SK-N-SH (cell line): ENCODE data around the gene PGBD2. TPM values are rescaled to one million over a fixed set of nuclear protein-coding genes. Genes with fewer than 3 reads are reported as not detected.

Experiments
- CTCF ChIA-PET: fragments of 300-600, 350-600 bp; formaldehyde crosslinking; extraction: SDS; loops from one replicate; lab custom pipeline; 2021; lab: Yijun Ruan, JAX
- POLR2A ChIA-PET: fragments of 350-600 bp; sonication (Branson Sonifier 250); formaldehyde crosslinking; extraction: SDS; loops from one replicate; lab custom pipeline; 2020; ENCODE audit warnings: antibody characterized with exemption, inconsistent platforms; lab: Yijun Ruan, JAX
- DNase-seq: peaks from one replicate; pipeline ENCODE4 v3.0.0; 2012
- H2AFZ ChIP-seq: fragments of 200-600 bp; sonication (generic); 2 replicates; pipeline ENCODE4 v1.8.1; 2016; ENCODE audit warnings: antibody characterized with exemption, mild to moderate bottlenecking, low read depth
- H3F3A ChIP-seq: fragments of 200-600 bp; sonication (generic); replicated peaks from 2 replicates; pipeline ENCODE3; 2016; ENCODE audit warnings: antibody characterized with exemption, mild to moderate bottlenecking; ENCODE audit not compliant: insufficient read depth
- H3K27ac ChIP-seq, 2 experiments: fragments of 200-500 bp in 1 of 2; fragments of 200-600 bp in 1 of 2; sonication (Bioruptor generic) in 1 of 2; sonication (generic), shearing (Covaris generic) in 1 of 2; 2 replicates each; pipeline versions ENCODE4 v1.5.1 to v1.6.1; 2014 to 2016; ENCODE audit warnings: low read depth in 2 of 2, inconsistent platforms in 1 of 2, low read length in 1 of 2, mild to moderate bottlenecking in 1 of 2, mixed read lengths in 1 of 2
- H3K27me3 ChIP-seq: fragments of 200-600 bp; sonication (generic), shearing (Covaris generic); 2 replicates; pipeline ENCODE4 v1.6.1; 2016; ENCODE audit warnings: mixed run types; ENCODE audit not compliant: insufficient read depth
- H3K36me3 ChIP-seq, 2 experiments: fragments of 200-500 bp in 1 of 2; fragments of 200-600 bp in 1 of 2; sonication (Bioruptor generic) in 1 of 2; sonication (generic) in 1 of 2; replicated peaks in 1 of 2; 2 replicates each; pipeline versions ENCODE3 to v1.5.1; 2014 to 2016; ENCODE audit warnings: low read length in 1 of 2, mild to moderate bottlenecking in 1 of 2; ENCODE audit not compliant: insufficient read depth in 2 of 2, control insufficient read depth in 1 of 2
- H3K4me1 ChIP-seq, 2 experiments: fragments of 200-500 bp in 1 of 2; fragments of 200-600 bp in 1 of 2; sonication (Bioruptor generic) in 1 of 2; sonication (generic), shearing (Covaris generic) in 1 of 2; 2 replicates each; pipeline versions ENCODE4 v1.5.1 to v1.6.1; 2014 to 2016; ENCODE audit warnings: low read depth in 1 of 2, low read length in 1 of 2, mixed run types in 1 of 2; ENCODE audit not compliant: insufficient read depth in 2 of 2, control insufficient read depth in 1 of 2
- H3K4me2 ChIP-seq: fragments of 200-600 bp; sonication (generic), shearing (Covaris generic); 2 replicates; pipeline ENCODE4 v1.6.1; 2017; ENCODE audit warnings: mixed run types
- H3K4me3 ChIP-seq, 2 experiments: fragments of 200-500 bp in 1 of 2; fragments of 200-600 bp in 1 of 2; sonication (Bioruptor generic) in 1 of 2; sonication (generic), shearing (Covaris generic) in 1 of 2; 2 replicates each; pipeline versions ENCODE4 v1.5.1 to v1.8.1; 2014 to 2016; ENCODE audit warnings: low read depth in 2 of 2, inconsistent platforms in 1 of 2, low read length in 1 of 2, mild to moderate bottlenecking in 1 of 2, mixed read lengths in 1 of 2, moderate library complexity in 1 of 2
- H3K79me2 ChIP-seq: fragments of 200-600 bp; sonication (generic); 2 replicates; pipeline ENCODE4 v1.8.1; 2017; ENCODE audit warnings: mild to moderate bottlenecking; ENCODE audit not compliant: insufficient read depth
- H3K9ac ChIP-seq: fragments of 200-600 bp; sonication (generic); 2 replicates; pipeline ENCODE4 v1.6.1; 2017; ENCODE audit warnings: mixed run types
- H3K9me2 ChIP-seq: fragments of 200-600 bp; sonication (generic); 2 replicates; pipeline ENCODE4 v1.6.1; 2017; ENCODE audit warnings: mixed run types
- H3K9me3 ChIP-seq: fragments of 200-600 bp; sonication (generic); 2 replicates; pipeline ENCODE4 v1.6.1; 2017; ENCODE audit warnings: mixed run types, mild to moderate bottlenecking, moderate library complexity
- H4K20me1 ChIP-seq: fragments of 200-600 bp; sonication (generic); 2 replicates; pipeline ENCODE4 v1.6.1; 2017; ENCODE audit warnings: mild to moderate bottlenecking, mixed run types; ENCODE audit not compliant: insufficient read depth
- ELF1 ChIP-seq: IDR thresholded peaks from 2 replicates; pipeline ENCODE4 v1.4.0; 2012
- EZH2phosphoT487 ChIP-seq: fragments of 200-600 bp; sonication (generic); IDR thresholded peaks from 2 replicates; pipeline ENCODE4 v1.6.1; 2017; ENCODE audit warnings: low read depth, mixed run types, mild to moderate bottlenecking, antibody characterized with exemption, moderate library complexity, borderline replicate concordance
- GABPA ChIP-seq: IDR thresholded peaks from 2 replicates; pipeline ENCODE4 v1.4.0; 2012; ENCODE audit warnings: low read depth, mild to moderate bottlenecking
- GATA2 ChIP-seq: sonication (generic); formaldehyde crosslinking; IDR thresholded peaks from 2 replicates; pipeline ENCODE4 v1.5.0; 2020; ENCODE audit warnings: mild to moderate bottlenecking, missing genetic modification reagents
- POLR2AphosphoS5 ChIP-seq: IDR thresholded peaks from 2 replicates; pipeline ENCODE4 v1.6.1; 2012; ENCODE audit warnings: low read depth, low read length
- RAD21 ChIP-seq: IDR thresholded peaks from 2 replicates; pipeline ENCODE4 v1.6.1; 2012; ENCODE audit warnings: mild to moderate bottlenecking, low read length
- RFX5 ChIP-seq: IDR thresholded peaks from 2 replicates; pipeline ENCODE4 v1.6.1; 2012; ENCODE audit warnings: mild to moderate bottlenecking, improper control_type of control experiment, low read length
- TCF12 ChIP-seq: IDR thresholded peaks from 2 replicates; pipeline ENCODE4 v1.4.0; 2012
- WGBS: methylation state at CpG from one replicate; pipeline ENCODE4 v1.1.6; 2017; ENCODE audit warnings: low lambda C conversion rate; 5-methylcytosine and 5-hydroxymethylcytosine counted together
- polyA plus RNA-seq, 3 experiments: library from polyadenylated mRNA; depleted of rRNA; stranded (reverse); fragments of >200 nt; gene quantifications; 2 replicates each; pipeline ENCODE4 v1.2.3, GENCODE V29; 2012
- TF ChIP-seq, protein P1 (sequence below): fragments of 150-350 bp; IDR thresholded peaks from 2 replicates; pipeline ENCODE4 v1.6.1; 2016; ENCODE audit warnings: mild to moderate bottlenecking, low read depth, low read length
- TF ChIP-seq, protein P2 (sequence below): IDR thresholded peaks from 2 replicates; pipeline ENCODE4 v1.4.0; 2012; ENCODE audit warnings: low read depth, borderline replicate concordance

Gene PGBD2
- polyA plus RNA-seq, 1 of the 3 experiments (the other 2 are of a cell fraction) = 6.4 TPM

DNA sequence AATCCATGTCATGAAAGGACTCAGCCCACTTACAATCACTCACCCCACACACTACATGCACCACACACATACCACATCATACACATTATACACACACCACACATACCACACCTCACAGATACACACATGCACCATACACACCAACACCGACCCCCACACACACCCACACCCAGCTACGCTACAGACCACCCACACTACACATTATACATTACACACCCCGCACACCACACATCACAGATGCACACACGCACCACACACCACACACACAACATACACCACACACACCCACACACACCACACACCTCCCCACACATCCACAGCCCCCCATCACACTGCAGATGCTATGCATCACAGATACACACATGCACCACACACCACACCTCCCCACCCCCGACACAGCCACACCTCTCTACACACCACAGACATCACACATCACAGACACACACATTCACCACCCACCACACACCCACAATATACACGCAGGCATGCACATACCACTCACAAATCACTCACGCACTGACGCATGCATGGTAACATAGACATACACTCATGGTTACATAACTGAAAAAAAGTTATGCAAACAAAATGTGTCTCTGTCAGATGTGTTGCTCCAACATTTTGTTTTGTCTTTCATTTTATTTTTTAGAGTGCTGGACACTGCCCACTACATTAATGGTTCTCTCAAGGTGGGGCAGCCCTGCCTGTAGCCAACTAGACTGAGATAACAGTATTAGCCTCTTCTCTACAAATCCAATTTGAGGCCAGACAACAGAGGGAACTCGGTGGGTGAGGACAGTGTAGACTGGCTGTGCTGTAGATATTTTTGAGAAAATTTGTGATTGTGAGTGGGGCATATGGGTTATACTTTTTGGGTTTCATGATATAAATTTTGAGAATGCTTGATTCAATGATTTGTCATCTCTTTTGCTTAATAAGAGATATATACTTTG lies 15.2 kb upstream of the PGBD2 start:
- CTCF ChIA-PET = no interaction called here
- Histone ChIP-seq H3F3A (no peaks in the 10 kb centered on the region), H3K4me3 (no peak overlapping the region), H3K27ac (no peak overlapping the region), H3K4me2 (no peak overlapping the region), H3K4me1 (peaks cover 0 to 2% of the 10 kb centered on the region in 2 experiments; a peak in 2 of 4 replicates), H3K36me3 (no peaks in the 10 kb centered on the region), H3K79me2 (no peaks in the 10 kb centered on the region), H3K9me2 (no peaks in the 10 kb centered on the region), H3K27me3 (no peaks in the 10 kb centered on the region; the same call in 1 of the 2 replicates), H3K9me3 (no peaks in the 10 kb centered on the region), H3K9ac (no peak overlapping the region), H2AFZ (no peak overlapping the region), H4K20me1 (no peaks in the 10 kb centered on the region)
- POLR2A ChIA-PET = no interaction called here
- no peak for DNase-seq
- TF ChIP-seq, protein P1, sequence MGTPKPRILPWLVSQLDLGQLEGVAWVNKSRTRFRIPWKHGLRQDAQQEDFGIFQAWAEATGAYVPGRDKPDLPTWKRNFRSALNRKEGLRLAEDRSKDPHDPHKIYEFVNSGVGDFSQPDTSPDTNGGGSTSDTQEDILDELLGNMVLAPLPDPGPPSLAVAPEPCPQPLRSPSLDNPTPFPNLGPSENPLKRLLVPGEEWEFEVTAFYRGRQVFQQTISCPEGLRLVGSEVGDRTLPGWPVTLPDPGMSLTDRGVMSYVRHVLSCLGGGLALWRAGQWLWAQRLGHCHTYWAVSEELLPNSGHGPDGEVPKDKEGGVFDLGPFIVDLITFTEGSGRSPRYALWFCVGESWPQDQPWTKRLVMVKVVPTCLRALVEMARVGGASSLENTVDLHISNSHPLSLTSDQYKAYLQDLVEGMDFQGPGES = no peak
- TF ChIP-seq RAD21 (no peak), ELF1 (no peak), RFX5 (no peak), POLR2AphosphoS5 (no peak), EZH2phosphoT487 (no peak)
- 55% methylated on average over 9 of the region's 9 CpGs for WGBS

DNA sequence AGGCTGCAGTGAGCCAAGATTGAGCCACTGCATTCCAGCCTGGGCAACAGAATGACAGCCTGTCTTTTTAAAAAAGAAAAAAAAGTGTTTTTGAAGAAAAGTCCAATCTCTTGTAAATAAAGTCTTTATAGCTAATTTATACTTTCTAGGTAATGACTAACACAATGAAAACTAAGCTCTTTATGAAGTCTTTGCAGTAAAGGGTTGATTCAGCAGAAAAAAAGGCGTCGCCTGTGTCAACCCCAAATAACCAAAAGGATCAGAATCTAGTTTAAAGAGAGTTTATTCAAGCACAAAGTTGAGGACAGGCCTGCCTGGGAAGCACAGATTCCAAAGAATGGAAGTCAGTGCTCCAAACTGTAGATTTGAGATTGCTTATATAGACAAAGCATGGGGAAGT lies 14.3 kb upstream of the PGBD2 start:
- Histone ChIP-seq H4K20me1 (no peaks in the 10 kb centered on the region), H3K4me2 (no peak overlapping the region), H3K4me3 (no peak overlapping the region), H3K27me3 (peaks cover 4% of the 10 kb centered on the region; the same call in 1 of the 2 replicates), H3K9ac (no peak overlapping the region), H3K4me1 (no peaks in the 10 kb centered on the region; a peak in 1 of 4 replicates), H3F3A (no peaks in the 10 kb centered on the region), H2AFZ (no peak overlapping the region), H3K9me3 (no peaks in the 10 kb centered on the region), H3K27ac (no peak overlapping the region), H3K36me3 (no peaks in the 10 kb centered on the region), H3K79me2 (no peaks in the 10 kb centered on the region), H3K9me2 (no peaks in the 10 kb centered on the region)
- TF ChIP-seq GABPA (no peak), GATA2 (CRISPR knock-in tag) (no peak), TCF12 (no peak)
- TF ChIP-seq, protein P2, sequence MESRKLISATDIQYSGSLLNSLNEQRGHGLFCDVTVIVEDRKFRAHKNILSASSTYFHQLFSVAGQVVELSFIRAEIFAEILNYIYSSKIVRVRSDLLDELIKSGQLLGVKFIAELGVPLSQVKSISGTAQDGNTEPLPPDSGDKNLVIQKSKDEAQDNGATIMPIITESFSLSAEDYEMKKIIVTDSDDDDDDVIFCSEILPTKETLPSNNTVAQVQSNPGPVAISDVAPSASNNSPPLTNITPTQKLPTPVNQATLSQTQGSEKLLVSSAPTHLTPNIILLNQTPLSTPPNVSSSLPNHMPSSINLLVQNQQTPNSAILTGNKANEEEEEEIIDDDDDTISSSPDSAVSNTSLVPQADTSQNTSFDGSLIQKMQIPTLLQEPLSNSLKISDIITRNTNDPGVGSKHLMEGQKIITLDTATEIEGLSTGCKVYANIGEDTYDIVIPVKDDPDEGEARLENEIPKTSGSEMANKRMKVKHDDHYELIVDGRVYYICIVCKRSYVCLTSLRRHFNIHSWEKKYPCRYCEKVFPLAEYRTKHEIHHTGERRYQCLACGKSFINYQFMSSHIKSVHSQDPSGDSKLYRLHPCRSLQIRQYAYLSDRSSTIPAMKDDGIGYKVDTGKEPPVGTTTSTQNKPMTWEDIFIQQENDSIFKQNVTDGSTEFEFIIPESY = no peak
- TF ChIP-seq, protein P1 = no peak
- CTCF ChIA-PET = interaction anchor here (0.8 kb wide), 1 partner anchor 28 kb away, joined by 3 read pairs; no protein-coding TSS in a partner anchor
- 67% methylated on average over 2 of the region's 2 CpGs for WGBS
- POLR2A ChIA-PET = no interaction called here
- DNase-seq = no peak
